DOHH2 (cell line): ENCODE data around the gene SLC19A1.

Experiments used
- EZH2phosphoT487 ChIP-seq: fragments of 200-600 bp; sonication (generic); IDR thresholded peaks from 2 replicates; pipeline ENCODE4 v1.6.1; 2017; ENCODE audit warnings: borderline replicate concordance, mild to moderate bottlenecking, antibody characterized with exemption, low read length, moderate library complexity, mixed read lengths
- TF ChIP-seq, protein P1 (sequence below): fragments of 200-600 bp; sonication (generic); IDR thresholded peaks from one replicate; pipeline ENCODE4 v1.5.1; 2014; ENCODE audit warnings: antibody characterized with exemption, mild to moderate bottlenecking, low read depth, low read length; ENCODE audit not compliant: poor library complexity, severe bottlenecking

DNA sequence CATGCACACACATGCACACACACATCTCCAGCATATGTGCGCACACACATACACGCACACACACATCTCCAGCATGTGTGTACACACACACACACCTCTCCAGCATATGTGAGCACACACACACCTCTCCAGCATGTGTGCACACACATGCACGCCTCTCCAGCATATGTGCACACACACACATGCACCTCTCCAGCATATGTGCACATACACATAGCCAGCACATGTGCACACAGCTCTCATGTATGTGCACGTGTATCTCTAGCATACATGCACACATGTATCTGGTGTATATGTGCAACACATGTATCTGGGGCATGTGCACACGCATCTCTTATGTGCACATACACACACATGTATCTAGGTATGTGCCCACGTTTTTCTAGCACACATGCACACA, 57.9 kb downstream of the SLC19A1 start:
- no peak for TF ChIP-seq EZH2phosphoT487
- TF ChIP-seq, protein P1, sequence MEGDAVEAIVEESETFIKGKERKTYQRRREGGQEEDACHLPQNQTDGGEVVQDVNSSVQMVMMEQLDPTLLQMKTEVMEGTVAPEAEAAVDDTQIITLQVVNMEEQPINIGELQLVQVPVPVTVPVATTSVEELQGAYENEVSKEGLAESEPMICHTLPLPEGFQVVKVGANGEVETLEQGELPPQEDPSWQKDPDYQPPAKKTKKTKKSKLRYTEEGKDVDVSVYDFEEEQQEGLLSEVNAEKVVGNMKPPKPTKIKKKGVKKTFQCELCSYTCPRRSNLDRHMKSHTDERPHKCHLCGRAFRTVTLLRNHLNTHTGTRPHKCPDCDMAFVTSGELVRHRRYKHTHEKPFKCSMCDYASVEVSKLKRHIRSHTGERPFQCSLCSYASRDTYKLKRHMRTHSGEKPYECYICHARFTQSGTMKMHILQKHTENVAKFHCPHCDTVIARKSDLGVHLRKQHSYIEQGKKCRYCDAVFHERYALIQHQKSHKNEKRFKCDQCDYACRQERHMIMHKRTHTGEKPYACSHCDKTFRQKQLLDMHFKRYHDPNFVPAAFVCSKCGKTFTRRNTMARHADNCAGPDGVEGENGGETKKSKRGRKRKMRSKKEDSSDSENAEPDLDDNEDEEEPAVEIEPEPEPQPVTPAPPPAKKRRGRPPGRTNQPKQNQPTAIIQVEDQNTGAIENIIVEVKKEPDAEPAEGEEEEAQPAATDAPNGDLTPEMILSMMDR, result no peak
